Heart right ventricle (tissue), 16 donors: ENCODE data around the gene CCDC3. TPM values are rescaled to one million over a fixed set of nuclear protein-coding genes. Genes with fewer than 3 reads are reported as not detected.
A peak's percentile ranks its signal among the peaks of the same experiment; 100 is the strongest.

Source experiments
- ATAC-seq, 8 donors: fragments of 200-7000 bp; cut with Tn5 transposase; one replicate each; pipeline ENCODE4 v1.9.1; 2020; ENCODE audit warnings: mild to moderate bottlenecking in 8 of 8, moderate library complexity in 8 of 8, moderate number of reproducible peaks in 1 of 8
- DNase-seq, 2 donors: peaks; one replicate each; pipeline ENCODE4 v3.0.0-alpha.2; 2020
- H3K27ac ChIP-seq, 10 donors: fragments of 200-600 bp; sonication (generic) in 2 of 10; one replicate each; pipeline versions ENCODE4 v1.5.0 to v1.8.0; 2020 to 2022; ENCODE audit warnings: mild to moderate bottlenecking in 3 of 10
- H3K27me3 ChIP-seq, 7 donors: fragments of 200-600 bp; one replicate each; pipeline ENCODE4 v1.8.0; 2021 to 2022; ENCODE audit warnings: mild to moderate bottlenecking in 2 of 7
- H3K36me3 ChIP-seq, 9 donors: fragments of 200-600 bp; sonication (generic) in 1 of 9; one replicate each; pipeline versions ENCODE4 v1.5.0 to v1.8.0; 2020 to 2022; ENCODE audit warnings: mild to moderate bottlenecking in 2 of 9
- H3K4me1 ChIP-seq, 9 donors: fragments of 200-600 bp; sonication (generic) in 1 of 9; one replicate each; pipeline versions ENCODE4 v1.5.0 to v1.8.0; 2020 to 2022; ENCODE audit warnings: mild to moderate bottlenecking in 4 of 9
- H3K4me3 ChIP-seq, 10 donors: fragments of 200-600 bp; sonication (generic) in 2 of 10; one replicate each; pipeline versions ENCODE4 v1.5.0 to v1.8.0; 2020 to 2022; ENCODE audit warnings: mild to moderate bottlenecking in 7 of 10, moderate library complexity in 2 of 10
- H3K9me3 ChIP-seq, 11 donors: fragments of 200-600 bp in 10 of 11; sonication (generic) in 2 of 11; one replicate each; pipeline versions ENCODE4 v1.5.0 to v1.8.0; 2013 to 2022; ENCODE audit warnings: mild to moderate bottlenecking in 2 of 11, control low read depth in 1 of 11, moderate library complexity in 1 of 11
- CTCF ChIP-seq, 9 donors: fragments of 200-600 bp; sonication (generic) in 2 of 9; IDR thresholded peaks; one replicate each; pipeline versions ENCODE4 v1.5.0 to v1.8.0; 2021 to 2022; ENCODE audit warnings: antibody characterized with exemption in 9 of 9, mild to moderate bottlenecking in 5 of 9, moderate library complexity in 1 of 9
- WGBS, 2 donors: extraction: QIAGEN DNeasy Blood & Tissue Kit; methylation state at CpG; one replicate each; pipeline ENCODE4 v1.1.7; 2013; ENCODE audit warnings: inconsistent platforms in 1 of 2; 5-methylcytosine and 5-hydroxymethylcytosine counted together
- intact Hi-C, 10 donors: fragments of 100-400 bp; cut with DNase I; formaldehyde crosslinking; loops; one replicate each; pipeline versions ENCODE4 v1.11.1 to v1.14.2; 2022
- polyA plus RNA-seq, 2 donors: library from polyadenylated mRNA; stranded (reverse); fragments of 200-250 nt; gene quantifications; one replicate each; pipeline ENCODE4 v1.2.3, GENCODE V29; 2013
- total RNA-seq, 10 donors: library from RNA; stranded (reverse); fragmentation: NEBNext Ultra II Directional in 3 of 10; extraction: Animal tissue kit (Norgen Biotek cat#: 25700) in 3 of 10; gene quantifications; one replicate each; pipeline versions ENCODE4 v1.2.1 to v1.2.4, GENCODE V29; 2021 to 2023
- donor health status: Arrhythmogenic right ventricular cardiomyopathy.
- donor health status: ischemic (EF 13 %, LVEDD 7.1; RV severe dilation, severe dysfunction).
- donor health status: healthy with polysubstance abuse.
- donor health status: DM: no; HTN: yes; CAD: no.
- donor health status: DM: no; HTN: no; CAD: no.
- donor health status: ischemic (EF 25% LVEDD 6.9; RV normal size, moderate dysfunction).
- donor health status: ischemic (EF 25% LVEDD 5.7; RV mildly dilated, moderate dysfunction).
- donor health status: healthy.
- donor health status: DM: yes; HTN: yes; CAD: no.
- donor health status: Ischemic cardiomyopathy.
- donor health status: ischemic (EF 35%, LVEDD 5.7; RV mildly dilated, moderate dysfunction).
- donor health status: nonischemic (EF 11% LVEDD 7.7; RV severe dilation, severe dysfunction).
- donor health status: DM: yes; HTN: yes; CAD: no.
- donor health status: PGD.
- donor health status: ischemic (EF 29% LVEDD 5.4; RV normal size, mild dysfunction).
- donor health status: nonischemic (EF 23%, LVEDD 6.1; RV moderate dilation, normal function).

Gene CCDC3
- total and polyA plus RNA-seq, 12 donors: 2.6 to 14.3 (median 6.9) TPM

DNA sequence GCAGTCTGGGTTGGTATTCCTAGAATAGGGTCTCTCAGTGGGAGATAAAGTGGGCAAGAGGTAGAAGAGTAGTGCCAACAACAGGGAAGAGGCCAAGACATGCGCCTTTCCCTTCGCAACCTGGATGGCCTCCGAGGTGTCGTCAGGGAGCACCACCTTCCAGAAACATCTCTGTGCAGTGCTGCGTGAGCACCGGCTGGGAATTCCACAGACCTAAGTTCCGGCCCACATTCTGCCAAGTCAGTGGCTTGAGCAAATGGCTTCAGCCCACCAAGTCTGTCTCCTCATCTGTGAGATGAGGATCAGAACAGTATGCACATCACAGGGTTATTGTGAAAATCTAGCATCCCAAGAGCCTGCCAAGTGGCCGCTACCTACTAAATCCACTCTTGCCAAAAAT lies 40.6 kb downstream of the CCDC3 start:
- 78 to 83% methylated on average over 8 of the region's 8 CpGs for WGBS, 2 donors
- ATAC-seq (peak in 4 of 8 donors; percentile 18 to 39 (median 26)), DNase-seq (no peak)
- Histone ChIP-seq H3K4me1 (peaks cover 0 to 18% (median 0%) of the 10 kb centered on the region in 9 donors), H3K4me3 (peak overlapping the region in 1 of 10 donors; percentile 0), H3K27me3 (peaks cover 0 to 5% (median 0%) of the 10 kb centered on the region in 7 donors), H3K36me3 (no peaks in the 10 kb centered on the region), H3K9me3 (peaks cover 0 to 12% (median 0%) of the 10 kb centered on the region in 11 donors), H3K27ac (no peak overlapping the region)
- intact Hi-C loops: no loop called here
- no peak for TF ChIP-seq CTCF (IDR thresholded peaks at IDR 0.05)

- no peak for TF ChIP-seq CTCF (IDR thresholded peaks at IDR 0.05)
- DNase-seq (peak in 1 of 2 donors; percentile 18), ATAC-seq (peak in 6 of 8 donors; percentile 27 to 61 (median 52))
- 41 to 55% methylated on average over 15 of the region's 15 CpGs for WGBS, 2 donors
- intact Hi-C loops: no loop called here
- peaks cover 0 to 5% (median 0%) of the 10 kb centered on the region in 7 donors for H3K27me3 ChIP-seq
- peak overlapping the region in 1 of 10 donors; percentile 5 for H3K27ac ChIP-seq
- peaks cover 0 to 18% (median 0%) of the 10 kb centered on the region in 9 donors for H3K4me1 ChIP-seq
- H3K9me3 ChIP-seq: peaks cover 0 to 12% (median 0%) of the 10 kb centered on the region in 11 donors
- H3K4me3 ChIP-seq: peak overlapping the region in 2 of 10 donors; percentile 0 to 21
- H3K36me3 ChIP-seq: no peaks in the 10 kb centered on the region
Observed at GRCh38 chr10:12960334-12960898, 41.1 kb downstream of the CCDC3 start.

GRCh38 chr10:12958546-12959110 lies 42.9 kb downstream of the CCDC3 start:
- intact Hi-C loops: no loop called here
- Histone ChIP-seq H3K27me3 (peaks cover 0 to 5% (median 0%) of the 10 kb centered on the region in 7 donors), H3K27ac (no peak overlapping the region), H3K9me3 (peaks cover 0 to 12% (median 0%) of the 10 kb centered on the region in 11 donors), H3K4me3 (no peak overlapping the region), H3K36me3 (no peaks in the 10 kb centered on the region), H3K4me1 (peaks cover 0 to 18% (median 0%) of the 10 kb centered on the region in 9 donors)
- TF ChIP-seq CTCF (IDR thresholded peaks at IDR 0.05): no peak
- DNase-seq (no peak), ATAC-seq (no peak)
- WGBS, 2 donors: 92 to 94% methylated on average over 5 of the region's 5 CpGs

GRCh38 chr10:12957081-12957480 lies 44.4 kb downstream of the CCDC3 start:
- Histone ChIP-seq H3K4me1 (peaks cover 0 to 17% (median 0%) of the 10 kb centered on the region in 9 donors), H3K9me3 (peaks cover 0 to 19% (median 0%) of the 10 kb centered on the region in 11 donors), H3K36me3 (no peaks in the 10 kb centered on the region), H3K27ac (no peak overlapping the region), H3K27me3 (peaks cover 0 to 5% (median 0%) of the 10 kb centered on the region in 7 donors), H3K4me3 (no peak overlapping the region)
- WGBS, 2 donors: 88 to 89% methylated on average over 8 of the region's 8 CpGs
- no peak for DNase-seq
- no peak for TF ChIP-seq CTCF (IDR thresholded peaks at IDR 0.05)
- intact Hi-C loops: no loop called here
- ATAC-seq: no peak
